ENCODE measurements around the gene NELFB. TPM values are rescaled to one million over a fixed set of nuclear protein-coding genes. Genes with fewer than 3 reads are reported as not detected.

The NELFB gene
- polyA plus RNA-seq, 3 donors = 17.3 to 44.2 (median 18.8) TPM

GRCh38 chr9:137277329-137278041 lies 22.4 kb downstream of the NELFB start, which contains the start of gene TOR4A:
Gene TOR4A (plus strand): TSS chr9:137277726. CDS start chr9:137278690, 964 bp downstream.
- H3K4me1 ChIP-seq (ENCODE audit: control insufficient read depth in 1 of 2, insufficient read depth in 2 of 2, low read length in 2 of 2) = peaks cover 46 to 81% of the 10 kb centered on the region in 2 donors
- H3K4me3 ChIP-seq (replicated peaks in 1 of 3; ENCODE audit: low read depth in 2 of 3, low read length in 3 of 3) = peak within 1 kb of the TSS; percentile 44 to 99 (median 98)
- H2AFZ ChIP-seq (ENCODE audit: insufficient read depth, low read depth, low read length, poor library complexity, severe bottlenecking) = peak within 1 kb of the TSS; percentile 76
- H3K27me3 Mint-ChIP-seq (ENCODE audit: low read depth in 3 of 3) = peaks cover 0 to 4% (median 2%) of the 10 kb centered on the region in 3 donors
- 0% methylated on average over 18 of the region's 25 CpGs for WGBS (ENCODE audit: insufficient coverage)
- H3K4me1 Mint-ChIP-seq = peaks cover 48% of the 10 kb centered on the region
- DNase-seq = peak; percentile 82 to 91 (median 88)
- H3K27ac Mint-ChIP-seq = peak within 1 kb of the TSS; percentile 94 to 99 (median 97)
- H3K36me3 Mint-ChIP-seq = peaks cover 16 to 36% of the 10 kb centered on the region in 2 donors
- peak within 1 kb of the TSS; percentile 95 for H3K4me2 ChIP-seq (replicated peaks; ENCODE audit: extremely low read depth, low read length, poor library complexity, severe bottlenecking)
- intact Hi-C loops (cut with micrococcal nuclease) = no loop called here
- TF ChIP-seq, protein P1, sequence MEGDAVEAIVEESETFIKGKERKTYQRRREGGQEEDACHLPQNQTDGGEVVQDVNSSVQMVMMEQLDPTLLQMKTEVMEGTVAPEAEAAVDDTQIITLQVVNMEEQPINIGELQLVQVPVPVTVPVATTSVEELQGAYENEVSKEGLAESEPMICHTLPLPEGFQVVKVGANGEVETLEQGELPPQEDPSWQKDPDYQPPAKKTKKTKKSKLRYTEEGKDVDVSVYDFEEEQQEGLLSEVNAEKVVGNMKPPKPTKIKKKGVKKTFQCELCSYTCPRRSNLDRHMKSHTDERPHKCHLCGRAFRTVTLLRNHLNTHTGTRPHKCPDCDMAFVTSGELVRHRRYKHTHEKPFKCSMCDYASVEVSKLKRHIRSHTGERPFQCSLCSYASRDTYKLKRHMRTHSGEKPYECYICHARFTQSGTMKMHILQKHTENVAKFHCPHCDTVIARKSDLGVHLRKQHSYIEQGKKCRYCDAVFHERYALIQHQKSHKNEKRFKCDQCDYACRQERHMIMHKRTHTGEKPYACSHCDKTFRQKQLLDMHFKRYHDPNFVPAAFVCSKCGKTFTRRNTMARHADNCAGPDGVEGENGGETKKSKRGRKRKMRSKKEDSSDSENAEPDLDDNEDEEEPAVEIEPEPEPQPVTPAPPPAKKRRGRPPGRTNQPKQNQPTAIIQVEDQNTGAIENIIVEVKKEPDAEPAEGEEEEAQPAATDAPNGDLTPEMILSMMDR (IDR thresholded peaks at IDR 0.05) = peak; percentile 56
- H3K79me2 ChIP-seq (ENCODE audit: insufficient read depth, low read length) = peaks cover 58% of the 10 kb centered on the region
- peak within 1 kb of the TSS; percentile 96 to 98 for H3K27ac ChIP-seq (ENCODE audit: low read depth in 1 of 2, low read length in 2 of 2)
- H3K36me3 ChIP-seq (replicated peaks in 1 of 2; ENCODE audit: control insufficient read depth in 1 of 2, insufficient read depth in 2 of 2, low read length in 2 of 2) = peaks cover 24 to 49% of the 10 kb centered on the region in 2 donors
- no peaks in the 10 kb centered on the region for H3K27me3 ChIP-seq (ENCODE audit: control insufficient read depth in 2 of 2, insufficient read depth in 2 of 2, low read length in 2 of 2)
- H3K9me3 ChIP-seq (replicated peaks in 1 of 2; ENCODE audit: control insufficient read depth in 1 of 2, insufficient read depth in 1 of 2, low read length in 2 of 2) = no peaks in the 10 kb centered on the region
- peak within 1 kb of the TSS; percentile 88 to 93 for H3K4me3 Mint-ChIP-seq
- H4K20me1 ChIP-seq (ENCODE audit: insufficient read depth, low read length) = peaks cover 49% of the 10 kb centered on the region
- peak within 1 kb of the TSS; percentile 93 for H3K9ac ChIP-seq (ENCODE audit: insufficient read depth, low read length, poor library complexity, severe bottlenecking)
- H3K9me3 Mint-ChIP-seq = no peaks in the 10 kb centered on the region

DNA sequence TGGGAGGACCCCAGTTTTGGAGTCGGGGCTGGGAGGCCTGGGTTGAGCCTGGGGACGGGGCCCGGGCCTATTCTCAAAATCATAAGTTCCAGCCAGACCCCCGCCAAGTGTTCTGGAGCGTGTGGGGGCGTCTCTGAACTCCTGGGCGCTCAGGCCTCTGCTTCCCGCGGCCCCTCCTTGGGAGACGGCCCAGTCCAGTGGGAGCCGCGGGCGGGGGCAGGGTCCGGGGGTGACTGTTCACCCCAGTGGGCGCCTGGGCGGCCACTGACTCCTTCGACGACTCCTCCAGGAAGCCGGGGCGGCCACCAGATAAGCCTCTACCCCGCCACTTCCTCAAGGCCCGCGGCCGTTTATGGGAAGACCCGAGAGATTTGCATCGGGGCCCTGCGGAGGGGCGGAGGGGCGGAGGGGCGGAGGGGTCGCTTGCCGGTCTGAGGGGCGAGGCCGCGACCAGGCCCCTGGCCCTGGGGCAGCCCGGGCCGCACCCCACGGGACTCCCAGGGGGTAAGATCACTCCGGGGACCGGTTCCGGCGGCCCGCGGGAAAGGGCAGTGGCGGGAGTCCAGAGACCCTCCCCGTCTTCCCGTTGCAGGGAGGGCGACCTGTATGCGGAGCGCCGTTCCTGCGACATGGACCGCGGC lies 23.1 kb downstream of the NELFB start:
- Mint-ChIP-seq H3K9me3 (peaks cover 0 to 2% (median 0%) of the 10 kb centered on the region in 7 donors), H3K4me3 (peak overlapping the region; percentile 88 to 93), H3K27ac (peak overlapping the region; percentile 92 to 99 (median 97)), H3K27me3 (ENCODE audit: low read depth in 3 of 3) (peaks cover 0 to 4% (median 2%) of the 10 kb centered on the region in 3 donors), H3K36me3 (peaks cover 21 to 39% of the 10 kb centered on the region in 2 donors), H3K4me1 (peaks cover 51% of the 10 kb centered on the region)
- peak overlapping the region; percentile 96 to 98 for H3K27ac ChIP-seq (ENCODE audit: low read depth in 1 of 2, low read length in 2 of 2)
- TF ChIP-seq, protein P1 (IDR thresholded peaks at IDR 0.05) = no peak
- intact Hi-C loops (cut with micrococcal nuclease) = no loop called here
- H3K4me2 ChIP-seq (replicated peaks; ENCODE audit: extremely low read depth, low read length, poor library complexity, severe bottlenecking) = peak overlapping the region; percentile 95
- DNase-seq = peak in 2 of 3 donors; percentile 42 to 46
- peak overlapping the region; percentile 76 for H2AFZ ChIP-seq (ENCODE audit: insufficient read depth, low read depth, low read length, poor library complexity, severe bottlenecking)
- peak overlapping the region; percentile 44 to 99 (median 98) for H3K4me3 ChIP-seq (replicated peaks in 1 of 3; ENCODE audit: low read depth in 2 of 3, low read length in 3 of 3)
- peak overlapping the region; percentile 93 for H3K9ac ChIP-seq (ENCODE audit: insufficient read depth, low read length, poor library complexity, severe bottlenecking)
- H3K36me3 ChIP-seq (replicated peaks in 1 of 2; ENCODE audit: control insufficient read depth in 1 of 2, insufficient read depth in 2 of 2, low read length in 2 of 2) = peaks cover 24 to 49% of the 10 kb centered on the region in 2 donors
- no peaks in the 10 kb centered on the region for H3K9me3 ChIP-seq (replicated peaks in 1 of 2; ENCODE audit: control insufficient read depth in 1 of 2, insufficient read depth in 1 of 2, low read length in 2 of 2)
- peaks cover 56% of the 10 kb centered on the region for H4K20me1 ChIP-seq (ENCODE audit: insufficient read depth, low read length)
- H3K27me3 ChIP-seq (ENCODE audit: control insufficient read depth in 2 of 2, insufficient read depth in 2 of 2, low read length in 2 of 2) = no peaks in the 10 kb centered on the region
- peaks cover 58% of the 10 kb centered on the region for H3K79me2 ChIP-seq (ENCODE audit: insufficient read depth, low read length)
- 16% methylated on average over 37 of the region's 54 CpGs for WGBS (ENCODE audit: insufficient coverage)
- peaks cover 50 to 85% of the 10 kb centered on the region in 2 donors for H3K4me1 ChIP-seq (ENCODE audit: control insufficient read depth in 1 of 2, insufficient read depth in 2 of 2, low read length in 2 of 2)
